A673 (cell line): ENCODE measurements around the gene KCNJ15. TPM values are rescaled to one million over a fixed set of nuclear protein-coding genes. Genes with fewer than 3 reads are reported as not detected.

Source experiments
- BruUV-seq: library from RNA; stranded (reverse); fragments of 400-500 nt; replicated peaks from 2 replicates; lab custom pipeline; 2021; lab: Mats Ljungman, UMichigan
- CTCF ChIA-PET: fragments of 300-600 bp; sonication (Branson Sonifier 250); formaldehyde crosslinking; loops from one replicate; lab custom pipeline; 2022; ENCODE audit warnings: antibody characterized with exemption; lab: Charles Lee
- POLR2A ChIA-PET: fragments of 300-600 bp; sonication (Branson Sonifier 250); formaldehyde crosslinking; loops from one replicate; lab custom pipeline; 2022; ENCODE audit warnings: antibody characterized with exemption; ENCODE audit not compliant: low non-redundant PET; lab: Charles Lee
- DNase-seq: peaks from one replicate; pipeline ENCODE4 v3.0.0-alpha.2; 2015; ENCODE audit warnings: low spot score
- H3K27ac ChIP-seq: fragments of 200-600 bp; sonication (generic); 2 replicates; pipeline ENCODE4 v1.5.1; 2016; ENCODE audit warnings: mixed run types, low read depth, mild to moderate bottlenecking, mixed read lengths, antibody characterized with exemption, low read length; ENCODE audit not compliant: poor library complexity, severe bottlenecking
- H3K27me3 ChIP-seq: fragments of 200-600 bp; sonication (generic); replicated peaks from 2 replicates; pipeline ENCODE4 v1.6.1; 2017; ENCODE audit warnings: mixed run types, low read depth, mild to moderate bottlenecking, mixed read lengths, antibody characterized with exemption, low read length; ENCODE audit not compliant: insufficient read depth, poor library complexity
- H3K36me3 ChIP-seq: fragments of 200-600 bp; sonication (generic); 2 replicates; pipeline ENCODE4 v1.6.1; 2016; ENCODE audit warnings: mixed run types, mild to moderate bottlenecking, mixed read lengths, antibody characterized with exemption, low read length; ENCODE audit not compliant: insufficient read depth, poor library complexity, severe bottlenecking
- H3K4me1 ChIP-seq: fragments of 200-600 bp; sonication (generic); 2 replicates; pipeline ENCODE4 v1.6.1; 2017; ENCODE audit warnings: mixed run types, mild to moderate bottlenecking, mixed read lengths, antibody characterized with exemption, low read length; ENCODE audit not compliant: insufficient read depth, poor library complexity, severe bottlenecking
- H3K4me3 ChIP-seq: fragments of 200-600 bp; sonication (generic); 2 replicates; pipeline ENCODE4 v1.5.1; 2016; ENCODE audit warnings: low read depth, mixed run types, mild to moderate bottlenecking, mixed read lengths, low read length; ENCODE audit not compliant: poor library complexity, severe bottlenecking
- H3K9me3 ChIP-seq: fragments of 200-600 bp; sonication (generic); 2 replicates; pipeline ENCODE4 v1.6.1; 2016; ENCODE audit warnings: mixed run types, low read depth, mild to moderate bottlenecking, mixed read lengths, antibody characterized with exemption, low read length; ENCODE audit not compliant: poor library complexity, severe bottlenecking
- EZH2 ChIP-seq: fragments of 200-600 bp; sonication (generic); IDR thresholded peaks from 2 replicates; pipeline ENCODE4 v1.6.1; 2017; ENCODE audit warnings: borderline replicate concordance, low read depth, mild to moderate bottlenecking, mixed read lengths, antibody characterized with exemption, low read length; ENCODE audit not compliant: poor library complexity, severe bottlenecking
- intact Hi-C: fragments of 100-400 bp; cut with micrococcal nuclease; formaldehyde crosslinking; loops from one replicate; pipeline ENCODE4 v1.10.0; 2022; ENCODE audit not compliant: unreplicated experiment
- total RNA-seq: library from RNA; stranded (reverse); gene quantifications from 2 replicates; pipeline ENCODE4 v1.2.3, GENCODE V29; 2021
- TF ChIP-seq, protein P1 (sequence below): fragments of 300-800, 200-600 bp; sonication (generic); conservative IDR thresholded peaks from 2 replicates; pipeline ENCODE4 v1.5.1; 2017; ENCODE audit warnings: low read depth, mild to moderate bottlenecking, antibody characterized with exemption, low read length, moderate library complexity, mixed read lengths

The KCNJ15 gene
- total RNA-seq, 1 experiment from 2014 or later = not detected

GRCh38 chr21:38330666-38331065 is 73.9 kb downstream of the KCNJ15 start:
- POLR2A ChIA-PET = no interaction called here

DNA sequence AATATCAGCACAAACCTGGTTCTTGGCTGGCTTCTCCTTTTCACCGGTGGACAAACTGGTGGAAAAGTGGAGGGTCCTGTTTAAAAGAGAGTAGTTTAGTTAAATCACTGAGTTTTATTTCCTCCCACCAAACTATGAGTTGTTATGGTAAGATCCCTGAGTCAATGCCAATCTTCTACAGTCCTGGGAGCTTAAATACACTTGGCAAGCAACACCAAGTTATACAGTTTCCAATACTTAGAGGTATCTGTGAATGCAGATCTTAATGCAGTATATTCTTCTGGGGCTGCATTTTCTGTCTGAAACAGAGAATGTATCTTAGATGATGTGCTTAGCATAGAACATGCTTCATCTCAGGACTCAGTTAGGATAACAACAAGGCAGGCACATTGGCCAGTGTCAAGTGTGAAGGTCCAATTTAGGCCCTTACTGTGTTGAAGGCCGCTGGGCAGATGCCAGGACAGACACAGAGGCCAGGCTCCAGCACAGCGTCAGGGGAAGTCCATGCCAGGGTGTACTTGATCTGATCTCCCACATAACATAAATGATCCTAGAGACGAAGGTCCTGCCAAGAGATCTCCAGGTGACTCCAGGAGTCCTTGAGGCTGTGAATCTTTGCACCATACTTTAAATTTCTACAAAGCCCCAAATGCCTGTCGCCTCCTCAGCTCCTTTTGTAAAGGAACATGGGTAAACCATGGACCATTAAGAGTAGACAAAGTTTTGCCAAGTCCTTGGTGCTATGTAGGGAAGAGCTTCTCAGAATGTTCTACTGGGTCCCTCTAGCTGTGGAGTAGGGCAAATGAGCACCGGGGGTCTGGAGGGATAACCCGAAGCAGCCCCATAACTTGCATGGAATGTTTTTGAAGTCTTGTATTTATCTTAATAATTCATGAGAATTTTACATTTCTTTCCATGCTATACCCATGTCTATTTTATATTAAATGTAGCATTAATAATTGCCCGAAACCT is 76.8 kb downstream of the KCNJ15 start:
- H3K36me3 ChIP-seq = no peaks in the 10 kb centered on the region
- H3K4me3 ChIP-seq = no peak overlapping the region
- no TSS peak for BruUV-seq
- ChIA-PET POLR2A (no interaction called here), CTCF (no interaction called here)
- no peak for DNase-seq
- peaks cover 11% of the 10 kb centered on the region for H3K27me3 ChIP-seq
- no peak overlapping the region for H3K27ac ChIP-seq
- H3K4me1 ChIP-seq = no peaks in the 10 kb centered on the region
- intact Hi-C loops = no loop called here
- TF ChIP-seq, protein P1, sequence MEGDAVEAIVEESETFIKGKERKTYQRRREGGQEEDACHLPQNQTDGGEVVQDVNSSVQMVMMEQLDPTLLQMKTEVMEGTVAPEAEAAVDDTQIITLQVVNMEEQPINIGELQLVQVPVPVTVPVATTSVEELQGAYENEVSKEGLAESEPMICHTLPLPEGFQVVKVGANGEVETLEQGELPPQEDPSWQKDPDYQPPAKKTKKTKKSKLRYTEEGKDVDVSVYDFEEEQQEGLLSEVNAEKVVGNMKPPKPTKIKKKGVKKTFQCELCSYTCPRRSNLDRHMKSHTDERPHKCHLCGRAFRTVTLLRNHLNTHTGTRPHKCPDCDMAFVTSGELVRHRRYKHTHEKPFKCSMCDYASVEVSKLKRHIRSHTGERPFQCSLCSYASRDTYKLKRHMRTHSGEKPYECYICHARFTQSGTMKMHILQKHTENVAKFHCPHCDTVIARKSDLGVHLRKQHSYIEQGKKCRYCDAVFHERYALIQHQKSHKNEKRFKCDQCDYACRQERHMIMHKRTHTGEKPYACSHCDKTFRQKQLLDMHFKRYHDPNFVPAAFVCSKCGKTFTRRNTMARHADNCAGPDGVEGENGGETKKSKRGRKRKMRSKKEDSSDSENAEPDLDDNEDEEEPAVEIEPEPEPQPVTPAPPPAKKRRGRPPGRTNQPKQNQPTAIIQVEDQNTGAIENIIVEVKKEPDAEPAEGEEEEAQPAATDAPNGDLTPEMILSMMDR = no peak
- TF ChIP-seq EZH2 = no peak
- H3K9me3 ChIP-seq = no peaks in the 10 kb centered on the region

More at GRCh38 chr21:38330666-38331065, 73.9 kb downstream of the KCNJ15 start:
- CTCF ChIA-PET = no interaction called here
- H3K36me3 ChIP-seq = no peaks in the 10 kb centered on the region
- no peaks in the 10 kb centered on the region for H3K9me3 ChIP-seq
- no peaks in the 10 kb centered on the region for H3K4me1 ChIP-seq
- BruUV-seq = no TSS peak
- no peak overlapping the region for H3K27ac ChIP-seq
- no peak for DNase-seq
- peaks cover 11% of the 10 kb centered on the region for H3K27me3 ChIP-seq
- intact Hi-C loops = no loop called here
- no peak overlapping the region for H3K4me3 ChIP-seq
- no peak for TF ChIP-seq EZH2
- TF ChIP-seq, protein P1 = no peak

DNA sequence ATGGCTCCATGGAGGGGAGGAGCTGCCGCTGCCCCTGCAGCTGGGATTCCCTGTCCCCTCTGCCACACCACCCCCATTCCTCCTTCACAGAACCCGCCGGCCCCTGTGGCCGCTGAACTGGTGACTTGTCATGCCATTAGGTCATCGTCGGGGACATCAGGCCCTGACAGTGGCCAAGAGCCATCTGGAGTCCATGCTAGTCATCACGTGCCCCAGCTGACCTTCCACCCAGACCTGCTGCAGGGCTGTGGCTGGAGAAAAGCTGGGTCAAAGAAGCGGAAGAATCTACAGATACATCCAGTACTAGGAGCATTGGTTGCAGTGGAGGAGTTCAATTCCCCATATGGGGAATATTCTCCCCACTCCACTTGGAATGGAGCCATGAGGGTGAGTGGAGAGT is 78.1 kb downstream of the KCNJ15 start:
- Histone ChIP-seq H3K4me1 (no peaks in the 10 kb centered on the region), H3K4me3 (no peak overlapping the region), H3K9me3 (no peaks in the 10 kb centered on the region), H3K27me3 (peaks cover 11% of the 10 kb centered on the region), H3K36me3 (no peaks in the 10 kb centered on the region), H3K27ac (no peak overlapping the region)
- TF ChIP-seq, protein P1 = no peak
- TF ChIP-seq EZH2 = no peak
- ChIA-PET POLR2A (no interaction called here), CTCF (no interaction called here)
- BruUV-seq = no TSS peak
- intact Hi-C loops = no loop called here
- DNase-seq = no peak
